ENCODE data around the gene AVPR2.

The AVPR2 gene

DNA sequence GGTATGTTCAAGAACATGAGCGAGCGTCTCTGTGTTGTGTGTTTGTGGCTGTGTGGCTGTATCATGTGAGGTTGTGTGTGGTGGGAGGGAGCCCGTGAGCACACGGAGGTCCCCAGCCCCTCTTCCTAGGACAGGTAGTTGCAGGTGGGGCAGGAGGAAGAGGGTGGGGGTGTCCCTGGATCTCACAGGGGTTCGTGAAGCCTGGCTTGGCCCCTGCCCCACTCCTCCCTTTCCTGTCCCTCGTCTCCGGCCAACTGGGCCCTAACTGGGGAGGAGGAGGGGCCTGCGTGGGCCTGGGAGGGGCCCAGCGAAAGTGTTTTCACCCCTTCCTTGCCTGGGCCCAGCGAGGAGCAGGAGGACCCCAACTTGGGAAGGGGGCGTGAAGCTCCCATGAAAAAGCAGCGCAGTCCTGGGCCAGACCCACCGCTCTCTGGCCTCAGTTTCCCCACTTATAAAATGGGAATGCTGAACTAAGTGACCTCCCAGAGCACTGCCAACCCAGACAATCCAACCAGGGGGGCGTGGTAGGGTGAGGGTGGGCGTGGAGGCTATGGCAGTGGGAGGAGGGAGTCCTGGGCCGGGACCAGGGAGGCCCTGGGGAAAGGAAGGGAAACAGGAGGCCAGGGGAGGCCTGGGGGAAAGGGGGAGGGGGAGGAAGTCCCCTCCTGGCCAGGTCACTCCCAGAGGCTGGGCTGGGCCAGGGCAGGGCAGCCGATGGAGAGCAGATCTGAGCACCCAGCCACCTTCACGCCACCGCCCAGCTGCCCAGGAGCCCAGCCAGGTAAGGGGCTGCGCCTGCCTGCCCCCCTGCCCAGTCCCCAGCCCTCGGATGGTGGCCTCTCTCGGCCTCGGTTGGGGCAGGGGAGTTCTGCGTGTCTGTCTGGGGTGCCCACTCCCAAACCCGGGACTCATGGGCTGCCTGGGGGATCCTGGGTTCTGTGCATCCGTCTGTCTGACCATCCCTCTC is at the start of gene AVPR2:
TSS of gene AVPR2 (plus strand) at position 683 of the 967 bp plus-strand sequence. CDS start 473 bp downstream, outside the sequence.
- no peak for DNase-seq

DNA sequence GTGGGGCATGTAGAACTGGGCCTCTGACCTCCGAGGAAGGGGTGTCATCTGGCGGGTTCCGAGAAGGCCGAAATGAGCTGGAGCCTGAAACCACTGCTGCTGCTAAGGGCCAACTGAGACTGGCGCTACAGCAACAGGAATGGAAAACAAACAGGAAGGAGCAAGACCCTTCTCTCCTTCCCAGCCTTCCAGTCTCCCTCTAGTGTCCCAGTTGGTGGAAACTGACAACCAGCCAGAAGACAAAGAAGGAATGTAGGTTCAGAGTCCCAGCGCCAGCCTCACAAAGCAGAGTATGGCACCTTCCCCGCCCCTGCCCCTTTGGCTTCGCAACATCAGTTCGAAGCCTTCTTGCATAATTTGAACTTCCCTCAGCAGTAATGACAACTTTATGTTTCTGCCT is 49.8 kb upstream of the AVPR2 start:
- DNase-seq = no peak

DNA sequence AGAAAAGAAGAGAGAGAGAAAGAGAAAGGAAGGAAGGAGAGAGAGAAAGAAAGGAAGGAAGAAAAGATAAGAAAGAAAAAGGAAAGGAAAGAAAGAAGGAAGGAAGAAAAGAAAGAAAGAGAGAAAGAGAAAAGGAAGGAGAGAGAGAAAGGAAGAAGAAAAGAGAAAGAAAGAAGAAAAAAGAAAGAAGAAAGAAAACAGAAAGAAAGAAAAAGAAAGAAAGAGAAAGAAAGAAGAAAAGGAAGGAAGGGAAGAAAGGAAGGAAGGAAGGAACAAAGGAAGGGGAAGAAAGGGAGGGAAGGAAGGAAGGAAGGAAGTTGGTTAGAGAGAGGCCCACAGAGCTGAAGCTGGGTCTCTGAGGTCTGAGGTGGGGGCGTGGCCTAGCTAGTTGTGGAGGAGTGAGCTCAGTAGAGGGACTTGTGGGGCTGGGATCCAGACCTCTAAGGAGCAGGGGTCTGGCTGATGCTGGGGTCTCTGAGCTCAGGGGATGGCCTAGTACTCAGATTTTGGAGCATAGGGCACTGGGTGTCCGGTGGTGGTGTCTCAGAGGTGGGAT is 47.0 kb upstream of the AVPR2 start:
- no peak for DNase-seq

- no peak for DNase-seq
Measured at GRCh38 chrX:153861151-153861550, 43.3 kb upstream of the AVPR2 start.

DNA sequence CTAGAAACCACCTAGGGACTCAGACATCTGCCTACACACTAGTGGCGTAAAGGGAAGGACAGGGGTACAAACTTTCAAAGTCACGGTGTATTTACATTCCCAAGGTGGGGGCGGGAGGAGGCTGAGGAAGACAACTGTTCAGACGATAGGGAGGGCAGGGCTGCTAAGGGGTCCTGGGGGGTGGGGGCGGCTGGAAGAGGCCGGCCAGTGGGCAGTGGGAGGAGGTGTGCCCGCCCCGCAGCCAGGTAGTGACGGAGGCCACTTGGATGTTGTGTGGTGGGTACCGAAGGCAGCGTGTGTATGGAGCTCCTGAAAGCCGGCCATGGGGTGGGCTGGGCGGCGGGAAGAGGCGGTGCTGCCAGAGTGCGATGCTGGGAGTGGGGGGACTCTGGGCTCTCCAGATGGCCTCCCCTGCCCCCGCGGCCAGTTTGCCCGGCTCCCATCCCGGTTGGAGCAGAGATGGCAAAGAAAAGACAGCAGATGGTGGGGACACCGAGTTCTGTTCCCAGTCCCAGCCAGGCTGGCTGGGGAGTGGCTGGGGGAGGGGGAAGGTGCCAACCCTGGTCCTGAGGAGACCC is 42.7 kb upstream of the AVPR2 start:
- no peak for DNase-seq

DNA sequence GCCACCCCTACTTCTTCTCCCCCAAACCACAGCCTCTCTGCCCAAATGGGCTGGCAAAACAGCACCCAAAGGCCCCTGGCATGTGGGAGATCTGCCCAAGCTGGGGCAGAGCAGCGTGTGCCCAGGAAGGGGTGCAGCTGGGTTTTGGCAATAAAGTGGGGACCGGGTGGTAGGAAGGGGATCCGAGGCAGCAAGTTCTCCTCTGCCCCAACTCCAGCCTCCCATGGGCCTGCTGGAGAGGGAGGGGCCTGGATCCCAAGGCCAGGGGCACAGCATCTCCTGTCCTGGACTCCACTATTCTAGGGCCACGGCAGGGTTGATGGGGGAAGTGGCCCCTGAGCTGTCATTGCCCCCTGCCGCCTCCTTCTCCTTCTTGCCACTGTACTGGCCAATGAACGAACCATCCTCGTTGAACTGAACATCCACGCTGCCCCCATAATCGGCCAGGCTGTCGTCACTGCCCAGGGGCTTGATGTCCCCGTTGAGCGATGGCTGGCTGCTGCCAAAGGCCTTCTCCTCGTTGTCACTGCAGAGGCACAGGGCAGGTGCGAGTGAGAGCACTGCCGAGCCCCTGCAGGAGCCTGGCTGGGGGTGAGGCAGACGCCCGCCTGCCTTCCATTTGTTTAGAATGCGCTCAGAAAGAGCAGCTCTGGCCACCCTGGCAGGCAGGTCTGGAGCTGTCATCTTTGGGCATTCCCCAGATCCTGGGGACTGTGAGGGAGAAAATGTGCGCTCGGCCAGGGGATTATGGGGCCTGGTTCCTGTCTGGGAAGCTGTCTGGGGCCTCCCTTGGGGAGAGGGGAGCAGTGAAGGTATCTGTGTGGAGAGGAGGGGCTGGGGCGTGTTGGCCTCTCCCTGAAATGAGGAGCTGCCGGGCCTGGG is 41.9 kb upstream of the AVPR2 start:
- no peak for DNase-seq

- no peak for DNase-seq
Measured at GRCh38 chrX:153863251-153863991, 41.1 kb upstream of the AVPR2 start.

DNA sequence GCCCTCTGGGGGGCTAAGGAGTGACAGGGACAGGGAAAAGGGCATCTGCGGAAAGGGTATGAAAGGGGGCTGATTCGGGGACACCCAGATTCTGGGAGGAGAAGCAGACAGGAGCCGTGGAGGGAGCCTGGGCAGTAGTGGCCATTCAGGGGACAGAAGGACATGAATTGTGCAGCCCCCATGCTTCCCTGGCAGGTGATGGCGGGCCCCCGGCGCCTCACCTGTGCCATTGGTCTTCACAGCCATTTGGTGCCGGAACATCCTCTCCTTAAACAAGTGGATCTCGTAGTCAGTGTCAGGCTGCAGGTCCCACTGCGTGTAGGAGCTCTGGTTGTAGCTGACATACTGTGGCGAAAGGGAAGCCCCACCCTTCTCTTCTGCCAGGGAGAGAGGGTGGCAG is 40.4 kb upstream of the AVPR2 start:
- no peak for DNase-seq

DNA sequence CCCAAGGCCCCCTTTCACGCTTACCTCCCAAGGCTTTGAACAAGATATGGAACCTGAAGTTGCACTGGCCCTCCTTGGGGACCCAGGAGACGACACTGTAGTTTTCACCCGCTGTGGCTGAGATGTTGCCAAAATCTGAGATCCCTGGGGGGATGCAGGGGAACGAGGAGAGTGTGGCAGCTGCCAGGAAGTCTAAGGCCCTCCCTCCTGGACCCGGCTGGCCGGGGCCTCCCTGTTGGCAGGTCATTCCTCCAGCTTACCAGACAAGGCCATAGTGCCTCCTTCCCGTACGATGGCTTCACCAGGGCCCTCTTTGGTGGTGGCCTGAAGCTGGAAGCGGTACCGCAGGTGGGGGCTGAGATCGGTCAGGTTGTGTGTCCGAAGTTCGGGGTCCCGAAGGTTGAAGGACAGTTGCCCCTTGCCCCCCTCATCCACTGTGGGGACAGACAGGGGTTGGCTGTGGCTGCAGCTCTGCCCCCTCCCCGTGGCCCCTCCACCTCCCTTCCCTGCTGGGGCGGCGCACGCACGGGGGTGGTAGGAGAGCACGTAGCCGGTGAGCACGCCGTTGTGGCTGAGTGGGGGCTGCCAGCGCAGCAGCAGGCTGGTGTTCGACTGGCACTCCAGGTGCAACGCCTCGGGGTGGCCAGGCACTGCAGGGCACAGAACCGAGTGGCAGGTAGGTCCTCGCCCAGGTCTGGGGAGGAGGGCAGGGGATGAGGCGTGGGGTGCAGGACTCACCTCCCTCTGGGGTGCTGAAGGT is 39.7 kb upstream of the AVPR2 start:
- no peak for DNase-seq

GRCh38 chrX:153865321-153865580 is 39.2 kb upstream of the AVPR2 start:
- no peak for DNase-seq

DNA sequence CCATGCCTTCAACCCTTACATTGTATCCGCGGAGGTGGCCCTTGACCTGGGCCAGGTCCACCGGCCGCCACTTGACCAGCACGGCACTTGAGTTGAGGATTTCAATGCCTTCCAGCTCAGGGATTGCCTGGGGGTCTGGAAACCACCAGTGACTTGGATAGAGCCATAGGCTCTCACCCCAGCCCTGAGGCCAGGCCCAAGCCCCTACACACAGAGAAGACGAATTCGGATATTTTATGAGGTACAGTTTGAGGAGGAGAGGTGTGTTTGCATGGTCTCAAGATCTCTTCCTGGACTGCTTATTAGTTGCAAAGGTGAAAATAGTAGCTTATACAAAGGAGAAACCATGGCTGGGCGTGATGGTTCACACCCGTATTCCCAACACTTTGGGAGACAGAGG is 38.8 kb upstream of the AVPR2 start:
- DNase-seq = no peak

GRCh38 chrX:153866302-153867019 is 38.0 kb upstream of the AVPR2 start:
- DNase-seq = no peak

- DNase-seq = no peak
Measured at GRCh38 chrX:153867139-153867538, 37.3 kb upstream of the AVPR2 start.

DNA sequence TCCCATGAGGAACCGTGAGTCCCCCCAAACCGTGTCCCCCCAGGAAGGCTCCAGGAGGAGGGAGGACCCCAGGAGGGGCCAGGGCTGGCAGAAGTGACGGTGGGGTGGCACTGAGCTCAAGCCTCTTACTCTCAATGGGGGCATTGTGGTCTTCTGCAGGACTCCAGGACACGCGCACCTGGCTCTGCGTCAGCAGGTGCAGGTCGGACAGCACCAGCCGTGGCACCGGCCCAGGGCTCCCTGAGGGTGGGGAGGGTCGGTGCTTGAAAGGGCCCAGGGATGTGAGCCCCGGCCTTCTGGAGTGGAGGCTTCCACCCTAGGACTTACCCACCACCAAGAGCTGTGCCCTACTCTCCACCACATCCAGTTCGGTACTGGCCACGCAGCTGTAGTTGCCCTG is 36.8 kb upstream of the AVPR2 start:
- no peak for DNase-seq

GRCh38 chrX:153868576-153869472 is 35.6 kb upstream of the AVPR2 start:
- DNase-seq = no peak

DNA sequence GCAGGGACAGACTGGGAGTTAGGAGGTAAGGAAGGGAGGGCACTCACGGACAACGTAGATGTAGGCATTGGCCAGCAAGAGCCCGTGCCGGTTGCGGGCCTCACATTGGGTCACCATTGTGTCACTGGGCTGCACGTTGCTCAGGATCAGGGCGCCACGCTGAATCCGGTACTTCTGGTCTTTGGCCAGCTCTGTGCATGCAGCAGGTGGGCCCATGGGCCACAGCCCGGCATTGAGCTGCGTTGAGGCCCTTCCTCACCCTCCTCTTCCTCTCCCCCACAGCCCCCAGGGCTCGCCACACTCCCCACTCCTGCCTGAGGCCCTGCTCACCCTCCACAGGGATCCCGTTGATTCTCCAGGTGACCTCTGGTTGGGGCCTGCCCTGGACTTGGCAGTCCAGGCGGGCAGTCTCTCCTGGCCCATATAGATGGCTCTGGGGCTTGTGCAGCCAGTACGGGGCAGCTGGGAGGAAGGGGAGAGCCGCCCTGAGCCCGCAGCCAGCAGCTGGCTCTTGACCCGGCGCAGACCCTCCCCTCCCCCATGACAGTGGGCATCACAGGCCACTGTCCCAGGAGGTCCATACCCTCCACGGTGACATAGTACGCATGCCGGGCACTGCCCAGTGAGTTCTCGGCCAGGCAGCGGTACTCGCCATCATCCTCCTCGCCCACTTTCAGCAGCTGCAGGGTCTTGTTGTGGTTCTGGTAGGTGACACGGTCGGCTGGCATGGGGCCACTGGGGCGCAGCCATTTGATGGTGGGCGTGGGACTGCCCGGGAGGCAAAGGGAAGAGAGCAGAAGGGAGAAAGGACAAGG is 34.8 kb upstream of the AVPR2 start:
- DNase-seq = no peak

DNA sequence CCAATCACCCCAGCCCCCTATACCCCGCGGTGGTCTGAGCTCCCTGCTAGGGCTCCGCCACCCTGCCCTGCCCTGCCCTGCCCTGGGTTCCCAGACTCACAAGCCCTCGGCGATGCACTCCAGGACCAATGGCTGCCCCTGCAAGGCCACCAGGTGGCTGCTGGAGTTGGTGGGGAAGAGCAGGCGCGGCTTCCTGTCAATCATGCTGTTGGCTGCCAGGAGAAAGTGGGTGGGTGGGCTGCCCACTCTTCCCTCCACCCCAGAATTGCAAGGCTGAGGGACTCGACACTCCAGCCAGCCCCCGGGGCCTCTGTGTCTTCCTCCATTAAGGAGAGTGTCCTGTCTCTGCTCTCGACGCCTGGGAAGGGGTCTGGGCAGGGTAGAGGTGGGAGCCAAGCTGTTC is 34.2 kb upstream of the AVPR2 start:
- DNase-seq = no peak

GRCh38 chrX:153870791-153871360 is 33.6 kb upstream of the AVPR2 start:
- DNase-seq = no peak

DNA sequence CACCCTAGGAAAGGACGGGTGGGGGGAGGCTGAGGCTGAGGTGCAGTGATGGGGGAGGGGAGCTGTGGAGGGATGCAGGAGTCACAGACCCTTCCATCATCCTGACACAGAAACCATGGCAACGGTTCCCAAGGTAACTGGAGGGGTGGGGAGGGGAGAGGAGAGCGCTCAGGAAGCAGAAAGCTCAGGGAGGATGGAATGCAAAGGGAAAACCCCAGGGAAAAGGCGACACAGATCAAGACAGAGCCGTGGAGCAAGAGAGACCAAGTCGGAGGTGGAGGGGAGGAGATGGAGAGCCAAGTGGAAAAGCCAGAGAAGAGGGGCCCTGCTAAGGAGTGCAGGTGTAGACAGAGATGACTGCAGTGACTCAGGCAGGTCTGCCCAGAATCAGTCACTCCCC is 33.0 kb upstream of the AVPR2 start:
- DNase-seq = no peak
